Measurements from ENCODE around the gene TNXB.

DNA sequence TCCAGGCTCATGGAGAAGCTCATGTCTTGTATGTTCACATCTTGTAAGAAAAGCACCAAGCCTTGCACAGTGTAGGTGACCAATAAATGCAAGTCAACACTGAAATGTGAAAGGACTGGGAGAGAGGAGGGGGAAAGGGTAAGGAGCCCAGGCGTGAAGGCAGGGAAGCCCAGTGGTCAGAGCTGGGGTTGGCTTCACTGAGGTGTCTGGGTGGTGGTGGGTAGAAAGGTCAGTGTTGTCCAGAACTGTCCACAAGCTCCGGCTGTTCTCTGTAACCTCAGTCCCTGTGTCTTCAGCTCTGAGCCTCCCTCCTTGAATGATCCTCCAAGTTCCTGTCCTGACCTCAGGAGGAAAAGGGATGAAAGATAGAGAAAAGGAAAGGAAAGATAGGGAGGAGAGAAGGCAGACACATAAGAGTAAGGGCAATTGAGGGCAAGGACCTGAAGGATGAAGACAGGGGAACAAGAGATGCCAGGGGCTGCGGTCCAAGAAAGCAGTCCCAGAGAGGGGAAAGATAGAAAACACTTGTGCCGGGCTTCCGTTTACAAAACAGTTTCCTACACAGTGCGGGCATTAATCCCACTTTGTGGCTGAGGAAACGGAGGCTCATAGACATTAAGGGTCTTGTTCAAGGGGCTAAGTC lies 2.4 kb upstream of the TNXB start:
- TF ChIP-seq, protein P1, sequence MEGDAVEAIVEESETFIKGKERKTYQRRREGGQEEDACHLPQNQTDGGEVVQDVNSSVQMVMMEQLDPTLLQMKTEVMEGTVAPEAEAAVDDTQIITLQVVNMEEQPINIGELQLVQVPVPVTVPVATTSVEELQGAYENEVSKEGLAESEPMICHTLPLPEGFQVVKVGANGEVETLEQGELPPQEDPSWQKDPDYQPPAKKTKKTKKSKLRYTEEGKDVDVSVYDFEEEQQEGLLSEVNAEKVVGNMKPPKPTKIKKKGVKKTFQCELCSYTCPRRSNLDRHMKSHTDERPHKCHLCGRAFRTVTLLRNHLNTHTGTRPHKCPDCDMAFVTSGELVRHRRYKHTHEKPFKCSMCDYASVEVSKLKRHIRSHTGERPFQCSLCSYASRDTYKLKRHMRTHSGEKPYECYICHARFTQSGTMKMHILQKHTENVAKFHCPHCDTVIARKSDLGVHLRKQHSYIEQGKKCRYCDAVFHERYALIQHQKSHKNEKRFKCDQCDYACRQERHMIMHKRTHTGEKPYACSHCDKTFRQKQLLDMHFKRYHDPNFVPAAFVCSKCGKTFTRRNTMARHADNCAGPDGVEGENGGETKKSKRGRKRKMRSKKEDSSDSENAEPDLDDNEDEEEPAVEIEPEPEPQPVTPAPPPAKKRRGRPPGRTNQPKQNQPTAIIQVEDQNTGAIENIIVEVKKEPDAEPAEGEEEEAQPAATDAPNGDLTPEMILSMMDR (IDR thresholded peaks at IDR 0.05; ENCODE audit: low read depth, low read length), result no peak
- no peak for TF ChIP-seq EZH2phosphoT487 (IDR thresholded peaks at IDR 0.05; ENCODE audit: low read depth)

Measured in OCI-LY3 (cell line).